HFFc6 (cell line): Measurements from ENCODE around the gene TRPT1. TPM values are rescaled to one million over a fixed set of nuclear protein-coding genes. Genes with fewer than 3 reads are reported as not detected.

Source experiments
- DNase-seq: peaks from one replicate; pipeline ENCODE4 v3.0.0-alpha.2; 2018
- H3K27ac Mint-ChIP-seq: 2 replicates; pipeline ENCODE4 v1.8.0; 2020; ENCODE audit warnings: mild to moderate bottlenecking, mixed read lengths
- H3K27me3 Mint-ChIP-seq: 2 replicates; pipeline ENCODE4 v1.8.0; 2021; ENCODE audit warnings: mild to moderate bottlenecking, moderate library complexity, mixed read lengths; ENCODE audit not compliant: insufficient read depth
- H3K36me3 Mint-ChIP-seq: 2 replicates; pipeline ENCODE4 v1.8.0; 2021; ENCODE audit warnings: low read depth, mixed read lengths
- H3K4me1 Mint-ChIP-seq: 2 replicates; pipeline ENCODE4 v1.8.0; 2020; ENCODE audit warnings: low read depth, mixed read lengths
- H3K4me3 Mint-ChIP-seq: 2 replicates; pipeline ENCODE4 v1.8.0; 2020; ENCODE audit warnings: mild to moderate bottlenecking, moderate library complexity, mixed read lengths
- H3K9me3 Mint-ChIP-seq: 2 replicates; pipeline ENCODE4 v1.8.0; 2020; ENCODE audit warnings: mild to moderate bottlenecking, mixed read lengths
- CTCF ChIP-seq: fragments of 200-600 bp; sonication (generic); IDR thresholded peaks from 2 replicates; pipeline ENCODE4 v1.5.0; 2021; ENCODE audit warnings: antibody characterized with exemption, mild to moderate bottlenecking
- total RNA-seq, 6 experiments: library from RNA; stranded (reverse); fragmentation: NEBNext Ultra II Directional; extraction: Animal tissue kit (Norgen Biotek cat#: 25700); gene quantifications; 2 replicates in 1 of 6; 3 replicates in 5 of 6; pipeline ENCODE4 v1.2.3, GENCODE V29; 2021

TRPT1 gene
- total RNA-seq, 6 experiments from 2014 or later: 32.6 to 41.1 (median 39.7) TPM

GRCh38 chr11:64222651-64223000 lies 3.4 kb downstream of the TRPT1 start:
- no peak for TF ChIP-seq CTCF
- H3K27ac Mint-ChIP-seq: no peak overlapping the region
- DNase-seq: no peak
- H3K4me3 Mint-ChIP-seq: no peak overlapping the region
- peaks cover 23% of the 10 kb centered on the region for H3K4me1 Mint-ChIP-seq
- no peaks in the 10 kb centered on the region; the same call in 1 of the 2 replicates for H3K36me3 Mint-ChIP-seq
- no peaks in the 10 kb centered on the region for H3K9me3 Mint-ChIP-seq
- H3K27me3 Mint-ChIP-seq: no peaks in the 10 kb centered on the region; the same call in 1 of the 2 replicates

- TF ChIP-seq CTCF: no peak
- no peak for DNase-seq
- Mint-ChIP-seq H3K27me3 (no peaks in the 10 kb centered on the region; the same call in 1 of the 2 replicates), H3K36me3 (no peaks in the 10 kb centered on the region; the same call in 1 of the 2 replicates), H3K9me3 (no peaks in the 10 kb centered on the region), H3K27ac (no peak overlapping the region), H3K4me1 (peaks cover 13% of the 10 kb centered on the region), H3K4me3 (no peak overlapping the region)
These were observed 5.2 kb downstream of the TRPT1 start for GRCh38 chr11:64220798-64221197.

GRCh38 chr11:64220271-64220670 lies 5.7 kb downstream of the TRPT1 start:
- H3K36me3 Mint-ChIP-seq: peaks cover under 1% of the 10 kb centered on the region
- H3K4me3 Mint-ChIP-seq: no peak overlapping the region
- no peak for DNase-seq
- H3K27me3 Mint-ChIP-seq: no peaks in the 10 kb centered on the region; the same call in 1 of the 2 replicates
- H3K9me3 Mint-ChIP-seq: no peaks in the 10 kb centered on the region
- H3K4me1 Mint-ChIP-seq: peaks cover 16% of the 10 kb centered on the region
- no peak overlapping the region for H3K27ac Mint-ChIP-seq
- no peak for TF ChIP-seq CTCF

GRCh38 chr11:64219755-64220154 lies 6.2 kb downstream of the TRPT1 start:
- no peaks in the 10 kb centered on the region for H3K9me3 Mint-ChIP-seq
- H3K36me3 Mint-ChIP-seq: peaks cover 6% of the 10 kb centered on the region; the same call in 1 of the 2 replicates
- H3K27me3 Mint-ChIP-seq: no peaks in the 10 kb centered on the region; the same call in none of the 2 replicates
- H3K4me3 Mint-ChIP-seq: no peak overlapping the region
- no peak overlapping the region for H3K27ac Mint-ChIP-seq
- no peak for TF ChIP-seq CTCF
- H3K4me1 Mint-ChIP-seq: peaks cover 16% of the 10 kb centered on the region
- no peak for DNase-seq

- Mint-ChIP-seq H3K36me3 (peaks cover 6% of the 10 kb centered on the region; the same call in 1 of the 2 replicates), H3K4me1 (peaks cover 19% of the 10 kb centered on the region), H3K4me3 (no peak overlapping the region), H3K9me3 (no peaks in the 10 kb centered on the region), H3K27me3 (no peaks in the 10 kb centered on the region; the same call in none of the 2 replicates), H3K27ac (no peak overlapping the region)
- no peak for TF ChIP-seq CTCF
- no peak for DNase-seq
These were observed 6.7 kb downstream of the TRPT1 start for GRCh38 chr11:64219354-64219684.
